Mesothelial cell of epicardium (in vitro differentiated cells): ENCODE data around the gene GUCD1. TPM values are rescaled to one million over a fixed set of nuclear protein-coding genes. Genes with fewer than 3 reads are reported as not detected.
"Not testable (repeated sequence)": the region's sequence is repeated elsewhere in the genome, so short reads cannot be mapped to it uniquely, and the experiment has no call there.

Source experiments
- DNase-seq, 2 experiments: peaks; one replicate each; pipeline ENCODE4 v3.0.0; 2021; ENCODE audit warnings: low spot score in 2 of 2; ENCODE audit not compliant: unreplicated experiment in 2 of 2
- H3K27ac Mint-ChIP-seq: 2 replicates; pipeline ENCODE4 v1.8.0; 2021; ENCODE audit warnings: mixed read lengths
- H3K27me3 Mint-ChIP-seq: 2 replicates; pipeline ENCODE4 v1.8.0; 2021; ENCODE audit warnings: low read depth, mixed read lengths
- H3K36me3 Mint-ChIP-seq: 2 replicates; pipeline ENCODE4 v1.8.0; 2021; ENCODE audit warnings: mixed read lengths
- H3K4me1 Mint-ChIP-seq: 2 replicates; pipeline ENCODE4 v1.8.0; 2021; ENCODE audit warnings: mixed read lengths
- H3K4me3 Mint-ChIP-seq: 2 replicates; pipeline ENCODE4 v1.8.0; 2021; ENCODE audit warnings: mild to moderate bottlenecking, moderate library complexity, mixed read lengths
- H3K9me3 Mint-ChIP-seq: 2 replicates; pipeline ENCODE4 v1.8.0; 2021; ENCODE audit warnings: mixed read lengths
- total RNA-seq: library from RNA; stranded (reverse); gene quantifications from 3 replicates; pipeline ENCODE4 v1.2.1, GENCODE V29; 2021
- TF ChIP-seq, protein P1 (sequence below): fragments of 200-600 bp; sonication (generic); IDR thresholded peaks from one replicate; pipeline ENCODE4 v1.5.0; 2021; ENCODE audit warnings: antibody characterized with exemption; ENCODE audit not compliant: unreplicated experiment

Gene GUCD1
- total RNA-seq, 1 donor from 2014 or later: 79.4 TPM

DNA sequence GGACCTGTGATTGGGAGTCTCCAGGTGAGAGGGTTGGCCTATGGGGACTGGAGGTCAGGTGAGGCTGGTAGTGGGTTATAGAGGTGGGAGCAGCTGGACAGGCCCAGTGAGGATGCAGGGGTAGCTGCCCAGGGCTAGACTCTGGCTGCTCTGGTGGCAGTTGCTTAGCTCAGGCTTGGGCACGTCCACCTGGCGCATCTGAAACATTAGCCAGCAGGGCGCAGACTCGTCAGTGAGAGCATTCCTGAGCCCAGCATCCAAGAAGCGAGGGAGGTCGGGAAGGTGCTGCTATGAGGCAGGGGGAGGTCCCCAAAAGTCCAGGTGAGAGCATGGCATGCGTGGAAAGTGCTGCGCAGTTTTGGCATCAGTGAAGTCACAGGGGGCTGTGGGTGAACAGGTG is 44.6 kb upstream of the GUCD1 start:
- DNase-seq: no peak
- Mint-ChIP-seq H3K4me3 (no peak overlapping the region), H3K27ac (peak overlapping the region; percentile 6), H3K27me3 (no peaks in the 10 kb centered on the region), H3K9me3 (no peaks in the 10 kb centered on the region), H3K4me1 (peaks cover 36% of the 10 kb centered on the region), H3K36me3 (no peaks in the 10 kb centered on the region)
- TF ChIP-seq, protein P1, sequence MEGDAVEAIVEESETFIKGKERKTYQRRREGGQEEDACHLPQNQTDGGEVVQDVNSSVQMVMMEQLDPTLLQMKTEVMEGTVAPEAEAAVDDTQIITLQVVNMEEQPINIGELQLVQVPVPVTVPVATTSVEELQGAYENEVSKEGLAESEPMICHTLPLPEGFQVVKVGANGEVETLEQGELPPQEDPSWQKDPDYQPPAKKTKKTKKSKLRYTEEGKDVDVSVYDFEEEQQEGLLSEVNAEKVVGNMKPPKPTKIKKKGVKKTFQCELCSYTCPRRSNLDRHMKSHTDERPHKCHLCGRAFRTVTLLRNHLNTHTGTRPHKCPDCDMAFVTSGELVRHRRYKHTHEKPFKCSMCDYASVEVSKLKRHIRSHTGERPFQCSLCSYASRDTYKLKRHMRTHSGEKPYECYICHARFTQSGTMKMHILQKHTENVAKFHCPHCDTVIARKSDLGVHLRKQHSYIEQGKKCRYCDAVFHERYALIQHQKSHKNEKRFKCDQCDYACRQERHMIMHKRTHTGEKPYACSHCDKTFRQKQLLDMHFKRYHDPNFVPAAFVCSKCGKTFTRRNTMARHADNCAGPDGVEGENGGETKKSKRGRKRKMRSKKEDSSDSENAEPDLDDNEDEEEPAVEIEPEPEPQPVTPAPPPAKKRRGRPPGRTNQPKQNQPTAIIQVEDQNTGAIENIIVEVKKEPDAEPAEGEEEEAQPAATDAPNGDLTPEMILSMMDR: no peak

- H3K4me1 Mint-ChIP-seq: peaks cover 29% of the 10 kb centered on the region
- DNase-seq, H3K36me3 Mint-ChIP-seq, H3K4me3 Mint-ChIP-seq, H3K9me3 Mint-ChIP-seq, H3K27ac Mint-ChIP-seq, H3K27me3 Mint-ChIP-seq: not testable (repeated sequence)
Observed at GRCh38 chr22:24597076-24597475, 42.1 kb upstream of the GUCD1 start.

GRCh38 chr22:24595863-24596262 is 40.9 kb upstream of the GUCD1 start:
- no peak for DNase-seq
- Mint-ChIP-seq H3K27me3 (no peaks in the 10 kb centered on the region), H3K36me3 (no peaks in the 10 kb centered on the region), H3K9me3 (no peaks in the 10 kb centered on the region), H3K4me1 (peaks cover 31% of the 10 kb centered on the region), H3K27ac (no peak overlapping the region), H3K4me3 (no peak overlapping the region)
- TF ChIP-seq, protein P1: no peak

- no peaks in the 10 kb centered on the region for H3K27me3 Mint-ChIP-seq
- peaks cover 2% of the 10 kb centered on the region for H3K36me3 Mint-ChIP-seq
- TF ChIP-seq, protein P1: no peak
- peaks cover 30% of the 10 kb centered on the region for H3K4me1 Mint-ChIP-seq
- H3K9me3 Mint-ChIP-seq: no peaks in the 10 kb centered on the region
- H3K27ac Mint-ChIP-seq: no peak overlapping the region
- DNase-seq: no peak
- no peak overlapping the region for H3K4me3 Mint-ChIP-seq
Observed at GRCh38 chr22:24595228-24595627, 40.3 kb upstream of the GUCD1 start.

DNA sequence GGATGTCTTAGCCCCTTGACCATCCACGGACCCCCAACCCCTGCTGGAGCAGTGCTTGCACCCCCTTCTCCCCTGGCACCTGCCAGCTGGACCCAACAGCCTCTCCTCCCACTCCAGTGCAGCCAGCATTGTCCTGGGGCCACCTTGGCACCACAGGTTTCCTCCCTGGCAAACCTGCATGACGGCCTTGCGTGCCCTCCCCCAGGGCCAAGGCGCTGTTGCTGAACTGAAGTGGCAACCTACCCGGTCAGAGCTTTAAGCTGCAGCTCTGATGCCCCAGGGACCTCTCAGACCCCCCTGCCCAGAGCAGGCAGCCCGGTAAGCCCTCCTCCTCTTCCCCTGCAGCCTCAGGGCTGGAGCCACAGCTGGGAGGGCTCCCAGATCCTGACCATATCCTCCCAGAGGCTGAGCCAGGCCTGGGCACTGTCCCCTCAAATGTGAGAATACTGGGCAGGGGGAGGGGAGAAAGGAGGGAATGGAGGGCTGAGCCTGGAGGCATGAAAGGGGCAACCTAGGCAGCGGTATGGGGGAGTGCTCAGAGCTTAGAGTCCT is 39.7 kb upstream of the GUCD1 start:
- Mint-ChIP-seq H3K27me3 (no peaks in the 10 kb centered on the region), H3K4me1 (peaks cover 25% of the 10 kb centered on the region), H3K27ac (no peak overlapping the region), H3K36me3 (peaks cover 2% of the 10 kb centered on the region), H3K9me3 (no peaks in the 10 kb centered on the region), H3K4me3 (no peak overlapping the region)
- no peak for DNase-seq
- TF ChIP-seq, protein P1: no peak

- no peak overlapping the region for H3K27ac Mint-ChIP-seq
- DNase-seq: no peak
- H3K36me3 Mint-ChIP-seq: peaks cover 2% of the 10 kb centered on the region
- H3K4me1 Mint-ChIP-seq: peaks cover 18% of the 10 kb centered on the region
- no peaks in the 10 kb centered on the region for H3K27me3 Mint-ChIP-seq
- peak overlapping the region; percentile 68 for H3K4me3 Mint-ChIP-seq
- TF ChIP-seq, protein P1: no peak
- H3K9me3 Mint-ChIP-seq: no peaks in the 10 kb centered on the region
Observed at GRCh38 chr22:24593836-24594568, 39.1 kb upstream of the GUCD1 start.

GRCh38 chr22:24593559-24593835 is 38.6 kb upstream of the GUCD1 start:
- not testable (repeated sequence) for H3K9me3 Mint-ChIP-seq

More at GRCh38 chr22:24593559-24593835, 38.6 kb upstream of the GUCD1 start:
- not testable (repeated sequence) for DNase-seq, H3K36me3 Mint-ChIP-seq, H3K27me3 Mint-ChIP-seq
- Mint-ChIP-seq H3K4me3 (peak overlapping the region; percentile 68), H3K4me1 (peaks cover 17% of the 10 kb centered on the region), H3K27ac (peak overlapping the region; percentile 66)
